HepG2 (cell line): ENCODE data around the gene TSPAN18. TPM values are rescaled to one million over a fixed set of nuclear protein-coding genes. Genes with fewer than 3 reads are reported as not detected.

Source experiments
- ATAC-seq: fragments of 200-7000 bp; cut with Tn5 transposase; 3 replicates; pipeline ENCODE4 v1.9.1; 2020; ENCODE audit warnings: mild to moderate bottlenecking, moderate library complexity
- BruUV-seq: library from RNA; stranded (reverse); fragments of 400-500 nt; replicated peaks from 2 replicates; lab custom pipeline; 2021; lab: Mats Ljungman, UMichigan
- CTCF ChIA-PET: fragments of 300-600 bp; formaldehyde crosslinking; extraction: SDS; loops from one replicate; lab custom pipeline; 2021; ENCODE audit warnings: low total read pairs, inconsistent platforms, low intra/inter-chr PET ratio; lab: Yijun Ruan, JAX
- POLR2A ChIA-PET: fragments of 350-600 bp; sonication (Branson Sonifier 250); formaldehyde crosslinking; loops from one replicate; lab custom pipeline; 2020; ENCODE audit warnings: antibody characterized with exemption, inconsistent platforms; lab: Yijun Ruan, JAX
- DNase-seq: peaks from one replicate; pipeline ENCODE4 v3.0.0-alpha.2; 2015; ENCODE audit warnings: low spot score
- FAIRE-seq: peaks from 3 replicates; lab custom pipeline; 2011; peaks lifted over from hg19 to GRCh38; lab: Jason Lieb, UNC
- H2AFZ ChIP-seq: one replicate; pipeline ENCODE4 v1.6.1; 2011; ENCODE audit warnings: low read length, inconsistent platforms
- H3K27ac ChIP-seq: fragments of 300-600 bp; 3 replicates; pipeline ENCODE4 v1.8.0; 2011; ENCODE audit warnings: mixed run types, mild to moderate bottlenecking, mixed read lengths, low read length, inconsistent platforms; ENCODE audit not compliant: insufficient read depth; ENCODE audit errors: extremely low read length
- H3K27me3 ChIP-seq, 2 experiments: fragments of 200-600 bp in 1 of 2; 2 replicates in 1 of 2; 3 replicates in 1 of 2; pipeline versions ENCODE4 v1.6.0 to v1.8.0; 2011; ENCODE audit warnings: low read length in 2 of 2, mild to moderate bottlenecking in 2 of 2, moderate library complexity in 2 of 2, inconsistent platforms in 1 of 2; ENCODE audit not compliant: insufficient read depth in 2 of 2, control insufficient read depth in 1 of 2
- H3K36me3 ChIP-seq, 2 experiments: fragments of 200-600 bp in 1 of 2; replicated peaks in 1 of 2; 2 replicates in 1 of 2; 3 replicates in 1 of 2; pipeline versions ENCODE4 v1.5.1 to v1.8.0; 2011; ENCODE audit warnings: low read length in 2 of 2, inconsistent platforms in 1 of 2; ENCODE audit not compliant: insufficient read depth in 2 of 2, control insufficient read depth in 1 of 2
- H3K4me1 ChIP-seq: 2 replicates; pipeline ENCODE4 v1.5.1; 2012; ENCODE audit warnings: low read length, inconsistent platforms; ENCODE audit not compliant: insufficient read depth
- H3K4me2 ChIP-seq: 2 replicates; pipeline ENCODE4 v1.6.0; 2011; ENCODE audit warnings: low read depth, low read length, inconsistent platforms
- H3K4me3 ChIP-seq, 3 experiments: fragments of 200-600 bp in 1 of 3; sonication (generic), shearing (Covaris generic) in 1 of 3; replicated peaks in 1 of 3; 2 replicates each; pipeline ENCODE4 v1.5.1; 2011 to 2016; ENCODE audit warnings: low read length in 3 of 3, inconsistent platforms in 2 of 3, low read depth in 2 of 3, mild to moderate bottlenecking in 2 of 3, control low read depth in 1 of 3, mixed read lengths in 1 of 3; ENCODE audit not compliant: insufficient read depth in 1 of 3
- H3K79me2 ChIP-seq: one replicate; pipeline ENCODE4 v1.6.1; 2011; ENCODE audit warnings: low read length, inconsistent platforms; ENCODE audit not compliant: insufficient read depth
- H3K9ac ChIP-seq: 2 replicates; pipeline ENCODE4 v1.6.0; 2011; ENCODE audit warnings: mild to moderate bottlenecking, low read depth, low read length, inconsistent platforms; ENCODE audit not compliant: insufficient read depth
- H3K9me3 ChIP-seq: 2 replicates; pipeline ENCODE4 v1.5.1; 2012; ENCODE audit warnings: mild to moderate bottlenecking, low read length
- H4K20me1 ChIP-seq: 2 replicates; pipeline ENCODE4 v1.6.0; 2011; ENCODE audit warnings: inconsistent platforms, mild to moderate bottlenecking, low read length, moderate library complexity; ENCODE audit not compliant: insufficient read depth
- ONECUT2 ChIP-seq: sonication (generic); formaldehyde crosslinking; IDR thresholded peaks from 2 replicates; pipeline ENCODE4 v1.4.0; 2020; ENCODE audit warnings: missing genetic modification reagents
- PHF21A ChIP-seq: sonication (generic); formaldehyde crosslinking; IDR thresholded peaks from 2 replicates; pipeline ENCODE4 v1.5.0; 2020; ENCODE audit warnings: mild to moderate bottlenecking, missing genetic modification reagents
- RFX5 ChIP-seq: IDR thresholded peaks from 2 replicates; pipeline ENCODE4 v1.6.1; 2011; ENCODE audit warnings: low read depth, low read length, improper control_type of control experiment
- ZBTB7B ChIP-seq: sonication (generic); formaldehyde crosslinking; IDR thresholded peaks from 2 replicates; pipeline ENCODE4 v1.4.0; 2020; ENCODE audit warnings: missing genetic modification reagents
- ZNF468 ChIP-seq: sonication (generic); formaldehyde crosslinking; IDR thresholded peaks from 2 replicates; pipeline ENCODE4 v1.8.0; 2022; ENCODE audit warnings: mild to moderate bottlenecking, moderate library complexity, missing genetic modification reagents
- ZNF629 ChIP-seq: sonication (generic); formaldehyde crosslinking; conservative IDR thresholded peaks from 2 replicates; pipeline ENCODE4 v1.5.0; 2020; ENCODE audit warnings: missing genetic modification reagents
- WGBS: methylation state at CpG from one replicate; pipeline ENCODE4 v1.1.6; 2017; ENCODE audit warnings: low lambda C conversion rate; 5-methylcytosine and 5-hydroxymethylcytosine counted together
- in situ Hi-C: cut with HindIII; loops from 2 replicates; pipeline ENCODE4 v1.10.0; 2017; ENCODE audit warnings: low pct_unique_long_range_greater_than_20kb; ENCODE audit not compliant: extremely low pct_ligation_motif_present
- intact Hi-C: fragments of 100-400 bp; cut with micrococcal nuclease; formaldehyde crosslinking; loops from one replicate; pipeline ENCODE4 v1.10.0; 2022; ENCODE audit not compliant: unreplicated experiment
- polyA plus RNA-seq, 8 experiments: library from polyadenylated mRNA; depleted of rRNA in 3 of 8; stranded (reverse) in 7 of 8; unstranded in 1 of 8; fragments of >200 nt; fragmentation: Illumina TruSeq in 4 of 8; extraction: Trizol in 4 of 8; gene quantifications; 2 replicates each; pipeline versions ENCODE4 v1.2.1 to v1.2.3, GENCODE V29; 2011 to 2016; ENCODE audit warnings: low read depth in 4 of 8, missing spikeins in 1 of 8, mixed read lengths in 1 of 8; ENCODE audit not compliant: insufficient read depth in 1 of 8
- total RNA-seq, 5 experiments: library from RNA; depleted of rRNA; stranded (reverse); fragments of >200 nt; fragmentation: Illumina TruSeq; extraction: Trizol; gene quantifications; 2 replicates each; pipeline ENCODE4 v1.2.3, GENCODE V29; 2016; ENCODE audit warnings: low read depth in 1 of 5

Gene TSPAN18
- total and polyA plus RNA-seq, 2 of the 13 experiments (the other 11 are each of a cell fraction or from before 2014, with no cell fraction given) = not detected

GRCh38 chr11:44792171-44792570 lies 65.4 kb downstream of the TSPAN18 start (continued):
- TF ChIP-seq ONECUT2 (CRISPR knock-in tag) (no peak), RFX5 (no peak), ZBTB7B (no peak), ZNF468 (CRISPR knock-in tag) (no peak)
- TF ChIP-seq, all 625 proteins: peak for 0

- Histone ChIP-seq H4K20me1 (no peaks in the 10 kb centered on the region), H3K4me1 (no peaks in the 10 kb centered on the region), H3K4me2 (no peak overlapping the region), H3K4me3 (no peak overlapping the region), H3K9me3 (no peaks in the 10 kb centered on the region), H3K9ac (no peak overlapping the region), H3K27me3 (peaks cover 2 to 11% of the 10 kb centered on the region in 2 experiments; a peak in 2 of 5 replicates), H3K79me2 (no peaks in the 10 kb centered on the region), H3K27ac (no peak overlapping the region), H2AFZ (no peak overlapping the region), H3K36me3 (no peaks in the 10 kb centered on the region)
- intact Hi-C loops (no loop called here), in situ Hi-C loops (no loop called here)
- POLR2A ChIA-PET = no interaction called here
- BruUV-seq = no TSS peak
- ATAC-seq = no peak
- 25% methylated on average over 14 of the region's 17 CpGs for WGBS
- 0 out of 2 replicates have a peak, but pooled peaks have one; percentile 10 for TF ChIP-seq ZNF629 (CRISPR knock-in tag)
- TF ChIP-seq PHF21A = no peak
- CTCF ChIA-PET = no interaction called here
- no peak for FAIRE-seq
- no peak for DNase-seq
Observed at GRCh38 chr11:44793350-44794090, 66.8 kb downstream of the TSPAN18 start.
